ENCODE data around the gene SORBS1.

The SORBS1 gene

GRCh38 chr10:95303950-95304349, 257.2 kb downstream of the SORBS1 start:
- H3K27ac ChIP-seq (ENCODE audit: insufficient read depth, low read depth, low read length, poor library complexity, severe bottlenecking): no peak overlapping the region
- H3K36me3 ChIP-seq (ENCODE audit: control insufficient read depth, insufficient read depth, low read length): no peaks in the 10 kb centered on the region
- H3K4me3 ChIP-seq (ENCODE audit: insufficient read depth, low read depth, low read length): no peak overlapping the region
- H3K9me3 ChIP-seq (ENCODE audit: control insufficient read depth, low read length): no peaks in the 10 kb centered on the region
- H3K4me1 ChIP-seq (ENCODE audit: control insufficient read depth, insufficient read depth, low read length): peaks cover 13% of the 10 kb centered on the region
- 93 to 95% methylated on average over 1 of the region's 1 CpG for WGBS, 2 experiments
- H3K27me3 ChIP-seq (ENCODE audit: control insufficient read depth, insufficient read depth, low read length, poor library complexity, severe bottlenecking): no peaks in the 10 kb centered on the region

- Histone ChIP-seq H3K4me1 (ENCODE audit: control insufficient read depth, insufficient read depth, low read length) (peaks cover 13% of the 10 kb centered on the region), H3K27me3 (ENCODE audit: control insufficient read depth, insufficient read depth, low read length, poor library complexity, severe bottlenecking) (no peaks in the 10 kb centered on the region), H3K4me3 (ENCODE audit: insufficient read depth, low read depth, low read length) (no peak overlapping the region), H3K36me3 (ENCODE audit: control insufficient read depth, insufficient read depth, low read length) (no peaks in the 10 kb centered on the region), H3K9me3 (ENCODE audit: control insufficient read depth, low read length) (no peaks in the 10 kb centered on the region), H3K27ac (ENCODE audit: insufficient read depth, low read depth, low read length, poor library complexity, severe bottlenecking) (no peak overlapping the region)
- 91 to 92% methylated on average over 8 of the region's 8 CpGs for WGBS, 2 experiments
Measured at GRCh38 chr10:95303535-95303934, 257.6 kb downstream of the SORBS1 start.

GRCh38 chr10:95300022-95300539, 261.1 kb downstream of the SORBS1 start:
- peaks cover 13% of the 10 kb centered on the region for H3K4me1 ChIP-seq (ENCODE audit: control insufficient read depth, insufficient read depth, low read length)
- WGBS, 2 experiments: 96 to 97% methylated on average over 3 of the region's 3 CpGs

GRCh38 chr10:95297402-95297801, 263.8 kb downstream of the SORBS1 start:
- Histone ChIP-seq H3K9me3 (ENCODE audit: control insufficient read depth, low read length) (no peaks in the 10 kb centered on the region), H3K36me3 (ENCODE audit: control insufficient read depth, insufficient read depth, low read length) (no peaks in the 10 kb centered on the region), H3K4me1 (ENCODE audit: control insufficient read depth, insufficient read depth, low read length) (no peaks in the 10 kb centered on the region), H3K27me3 (ENCODE audit: control insufficient read depth, insufficient read depth, low read length, poor library complexity, severe bottlenecking) (peaks cover 11% of the 10 kb centered on the region), H3K27ac (ENCODE audit: insufficient read depth, low read depth, low read length, poor library complexity, severe bottlenecking) (no peak overlapping the region), H3K4me3 (ENCODE audit: insufficient read depth, low read depth, low read length) (no peak overlapping the region)
- WGBS, 2 experiments: 91 to 98% methylated on average over 3 of the region's 3 CpGs

More at GRCh38 chr10:95300022-95300539, 261.1 kb downstream of the SORBS1 start:
- no peak overlapping the region for H3K27ac ChIP-seq (ENCODE audit: insufficient read depth, low read depth, low read length, poor library complexity, severe bottlenecking)
- H3K36me3 ChIP-seq (ENCODE audit: control insufficient read depth, insufficient read depth, low read length): no peaks in the 10 kb centered on the region
- H3K27me3 ChIP-seq (ENCODE audit: control insufficient read depth, insufficient read depth, low read length, poor library complexity, severe bottlenecking): peaks cover 6% of the 10 kb centered on the region
- H3K4me3 ChIP-seq (ENCODE audit: insufficient read depth, low read depth, low read length): no peak overlapping the region
- H3K9me3 ChIP-seq (ENCODE audit: control insufficient read depth, low read length): no peaks in the 10 kb centered on the region

GRCh38 chr10:95296764-95297163, 264.4 kb downstream of the SORBS1 start:
- Histone ChIP-seq H3K36me3 (ENCODE audit: control insufficient read depth, insufficient read depth, low read length) (no peaks in the 10 kb centered on the region), H3K4me1 (ENCODE audit: control insufficient read depth, insufficient read depth, low read length) (no peaks in the 10 kb centered on the region), H3K9me3 (ENCODE audit: control insufficient read depth, low read length) (no peaks in the 10 kb centered on the region), H3K27ac (ENCODE audit: insufficient read depth, low read depth, low read length, poor library complexity, severe bottlenecking) (no peak overlapping the region), H3K4me3 (ENCODE audit: insufficient read depth, low read depth, low read length) (no peak overlapping the region), H3K27me3 (ENCODE audit: control insufficient read depth, insufficient read depth, low read length, poor library complexity, severe bottlenecking) (peaks cover 14% of the 10 kb centered on the region)
- WGBS, 2 experiments: 95 to 97% methylated on average over 4 of the region's 4 CpGs

- Histone ChIP-seq H3K9me3 (ENCODE audit: control insufficient read depth, low read length) (no peaks in the 10 kb centered on the region), H3K4me1 (ENCODE audit: control insufficient read depth, insufficient read depth, low read length) (no peaks in the 10 kb centered on the region), H3K4me3 (ENCODE audit: insufficient read depth, low read depth, low read length) (no peak overlapping the region), H3K36me3 (ENCODE audit: control insufficient read depth, insufficient read depth, low read length) (no peaks in the 10 kb centered on the region), H3K27me3 (ENCODE audit: control insufficient read depth, insufficient read depth, low read length, poor library complexity, severe bottlenecking) (peaks cover 28% of the 10 kb centered on the region), H3K27ac (ENCODE audit: insufficient read depth, low read depth, low read length, poor library complexity, severe bottlenecking) (no peak overlapping the region)
- WGBS, 2 experiments: 80 to 81% methylated on average over 39 of the region's 39 CpGs
Measured at GRCh38 chr10:95295031-95295755, 266.0 kb downstream of the SORBS1 start.

- no peaks in the 10 kb centered on the region for H3K9me3 ChIP-seq (ENCODE audit: control insufficient read depth, low read length)
- H3K36me3 ChIP-seq (ENCODE audit: control insufficient read depth, insufficient read depth, low read length): no peaks in the 10 kb centered on the region
- no peak overlapping the region for H3K4me3 ChIP-seq (ENCODE audit: insufficient read depth, low read depth, low read length)
- 85 to 100% methylated on average over 2 to 3 of the region's 3 CpGs for WGBS, 2 experiments
- peaks cover 11% of the 10 kb centered on the region for H3K4me1 ChIP-seq (ENCODE audit: control insufficient read depth, insufficient read depth, low read length)
- H3K27me3 ChIP-seq (ENCODE audit: control insufficient read depth, insufficient read depth, low read length, poor library complexity, severe bottlenecking): peaks cover 39% of the 10 kb centered on the region
- no peak overlapping the region for H3K27ac ChIP-seq (ENCODE audit: insufficient read depth, low read depth, low read length, poor library complexity, severe bottlenecking)
Measured at GRCh38 chr10:95293631-95294030, 267.5 kb downstream of the SORBS1 start.

- no peak overlapping the region for H3K27ac ChIP-seq (ENCODE audit: insufficient read depth, low read depth, low read length, poor library complexity, severe bottlenecking)
- H3K4me1 ChIP-seq (ENCODE audit: control insufficient read depth, insufficient read depth, low read length): peaks cover 11% of the 10 kb centered on the region
- peaks cover 39% of the 10 kb centered on the region for H3K27me3 ChIP-seq (ENCODE audit: control insufficient read depth, insufficient read depth, low read length, poor library complexity, severe bottlenecking)
- 65% methylated on average over 19 of the region's 19 CpGs for WGBS, 2 experiments
- H3K9me3 ChIP-seq (ENCODE audit: control insufficient read depth, low read length): no peaks in the 10 kb centered on the region
- peak overlapping the region; percentile 79 for H3K4me3 ChIP-seq (ENCODE audit: insufficient read depth, low read depth, low read length)
- no peaks in the 10 kb centered on the region for H3K36me3 ChIP-seq (ENCODE audit: control insufficient read depth, insufficient read depth, low read length)
Measured at GRCh38 chr10:95291365-95292039, 269.7 kb downstream of the SORBS1 start.

GRCh38 chr10:95290461-95291364, 270.5 kb downstream of the SORBS1 start, which contains the start of gene PDLIM1:
Gene PDLIM1 (minus strand): TSS chr10:95291003. CDS start chr10:95290915, 88 bp downstream.
- Histone ChIP-seq H3K4me1 (ENCODE audit: control insufficient read depth, insufficient read depth, low read length) (peaks cover 11% of the 10 kb centered on the region), H3K27me3 (ENCODE audit: control insufficient read depth, insufficient read depth, low read length, poor library complexity, severe bottlenecking) (peaks cover 38% of the 10 kb centered on the region), H3K27ac (ENCODE audit: insufficient read depth, low read depth, low read length, poor library complexity, severe bottlenecking) (no peak within 1 kb of the TSS), H3K36me3 (ENCODE audit: control insufficient read depth, insufficient read depth, low read length) (no peaks in the 10 kb centered on the region), H3K9me3 (ENCODE audit: control insufficient read depth, low read length) (no peaks in the 10 kb centered on the region), H3K4me3 (ENCODE audit: insufficient read depth, low read depth, low read length) (peak within 1 kb of the TSS; percentile 79)
- WGBS, 2 experiments: 1% methylated on average over 119 of the region's 119 CpGs
